Central memory CD4-positive, alpha-beta T cell (primary cell): Measurements from ENCODE around the gene HIGD1B.

Experiments used
- DNase-seq: peaks from one replicate; pipeline ENCODE4 v3.0.0; 2022

The HIGD1B gene

GRCh38 chr17:44840274-44840673 lies 7.4 kb upstream of the HIGD1B start:
- DNase-seq, result no peak

GRCh38 chr17:44840936-44841335 lies 6.7 kb upstream of the HIGD1B start:
- DNase-seq, result no peak

- no peak for DNase-seq
These were observed 4.9 kb upstream of the HIGD1B start for GRCh38 chr17:44842748-44843147.

- no peak for DNase-seq
These were observed 3.3 kb upstream of the HIGD1B start for GRCh38 chr17:44844390-44844830.

- DNase-seq, result no peak
These were observed 1.5 kb upstream of the HIGD1B start for GRCh38 chr17:44846206-44846605.

- DNase-seq, result no peak
These were observed 643 bp downstream of the HIGD1B start for GRCh38 chr17:44848257-44848795.

- DNase-seq, result no peak
These were observed 1.3 kb downstream of the HIGD1B start for GRCh38 chr17:44848961-44849489.

- no peak for DNase-seq
These were observed 2.3 kb downstream of the HIGD1B start for GRCh38 chr17:44850025-44850424.

GRCh38 chr17:44850612-44851011 lies 2.9 kb downstream of the HIGD1B start:
- no peak for DNase-seq

GRCh38 chr17:44854192-44854591 lies 6.5 kb downstream of the HIGD1B start:
- no peak for DNase-seq

GRCh38 chr17:44859701-44860100 lies 12.0 kb downstream of the HIGD1B start:
- DNase-seq, result no peak

GRCh38 chr17:44862278-44862914 lies 14.7 kb downstream of the HIGD1B start:
- no peak for DNase-seq

GRCh38 chr17:44863061-44863918 lies 15.6 kb downstream of the HIGD1B start:
- no peak for DNase-seq

- DNase-seq, result no peak
These were observed 17.1 kb downstream of the HIGD1B start for GRCh38 chr17:44864831-44865230.

GRCh38 chr17:44865231-44865660 lies 17.6 kb downstream of the HIGD1B start:
- DNase-seq, result peak; percentile 63

GRCh38 chr17:44865931-44866330 lies 18.2 kb downstream of the HIGD1B start:
- no peak for DNase-seq

- DNase-seq, result no peak
These were observed 20.2 kb downstream of the HIGD1B start for GRCh38 chr17:44867841-44868240.

- no peak for DNase-seq
These were observed 23.9 kb downstream of the HIGD1B start for GRCh38 chr17:44871556-44871955.

GRCh38 chr17:44872131-44872768 lies 24.6 kb downstream of the HIGD1B start:
- no peak for DNase-seq

GRCh38 chr17:44875761-44876160 lies 28.1 kb downstream of the HIGD1B start:
- DNase-seq, result no peak

- DNase-seq, result no peak
These were observed 29.4 kb downstream of the HIGD1B start for GRCh38 chr17:44877121-44877520.

- no peak for DNase-seq
These were observed 31.0 kb downstream of the HIGD1B start for GRCh38 chr17:44878627-44879221.

GRCh38 chr17:44879376-44879775 lies 31.7 kb downstream of the HIGD1B start:
- DNase-seq, result no peak
